ENCODE results near the gene PEX16. TPM values are rescaled to one million over a fixed set of nuclear protein-coding genes. Genes with fewer than 3 reads are reported as not detected.

PEX16 gene
- total and polyA plus RNA-seq, 9 of the 15 experiments (the other 6 are each of a cell fraction or from before 2014, with no cell fraction given): 1.5 to 43.9 (median 14.6) TPM

GRCh38 chr11:45864041-45864440, 53.6 kb downstream of the PEX16 start (continued):
- TF ChIP-seq PRMT5 (CRISPR knock-in tag; IDR thresholded peaks at IDR 0.05) (no peak), KHSRP (IDR thresholded peaks at IDR 0.05) (no peak)

GRCh38 chr11:45860764-45861510, 56.7 kb downstream of the PEX16 start:
- TF ChIP-seq PTRF (tag; IDR thresholded peaks at IDR 0.05) (no peak), SMC3 (conservative IDR thresholded peaks at IDR 0.05; ENCODE audit: insufficient read depth, low read depth, low read length) (no peak), E2F8 (IDR thresholded peaks at IDR 0.05; ENCODE audit: low read depth, partially characterized antibody) (no peak), HDAC3 (IDR thresholded peaks at IDR 0.05; ENCODE audit: borderline replicate concordance, partially characterized antibody) (no peak), HNRNPLL (IDR thresholded peaks at IDR 0.05; ENCODE audit: low read depth, low read length, poor library complexity, severe bottlenecking) (no peak), SMARCE1 (IDR thresholded peaks at IDR 0.05) (no peak), ESRRA (IDR thresholded peaks at IDR 0.05; ENCODE audit: borderline replicate concordance, low read depth) (no peak), MTA1 (IDR thresholded peaks at IDR 0.05; ENCODE audit: borderline replicate concordance) (no peak), ZNF695 (CRISPR knock-in tag; IDR thresholded peaks at IDR 0.05) (no peak), ZMIZ1 (IDR thresholded peaks at IDR 0.05; ENCODE audit: low read depth in 2 of 2, low read length in 2 of 2) (no peak)
- H3K27me3 ChIP-seq (ENCODE audit: control insufficient read depth in 2 of 2, insufficient read depth in 2 of 2, low read length in 2 of 2): no peaks in the 10 kb centered on the region
- H3K4me2 ChIP-seq (ENCODE audit: insufficient read depth, low read length): no peak overlapping the region
- no peaks in the 10 kb centered on the region for H3K9me3 ChIP-seq (replicated peaks; ENCODE audit: control insufficient read depth, insufficient read depth, low read depth, low read length)
- no peaks in the 10 kb centered on the region for H4K20me1 ChIP-seq (replicated peaks; ENCODE audit: control insufficient read depth, insufficient read depth, low read length)
- in situ Hi-C loops (cut with MboI) (no loop called here), intact Hi-C loops (cut with micrococcal nuclease) (no loop called here)
- no peak overlapping the region for H3K4me3 ChIP-seq
- DNase-seq (ENCODE audit: extremely low read depth in 1 of 4, low spot score in 3 of 4): no peak
- no peak overlapping the region for H2AFZ ChIP-seq (ENCODE audit: low read depth, low read length)
- H3K27ac ChIP-seq (ENCODE audit: extremely low read depth, low read depth, low read length): no peak overlapping the region
- peaks cover 81% of the 10 kb centered on the region for H3K36me3 ChIP-seq (ENCODE audit: control insufficient read depth, insufficient read depth, low read length)
- ChIA-PET CTCF (ENCODE audit: low intra/inter-chr PET ratio) (no interaction called here), POLR2A (interaction anchor here (0.6 to 4.5 kb wide), 5 partner anchors 10 to 630 kb away, joined by 3 to 21 read pairs (median 5); partner anchors contain the start of gene CRY2)
- no peaks in the 10 kb centered on the region for H3K9me1 ChIP-seq (ENCODE audit: control insufficient read depth, insufficient read depth, low read length)
- peaks cover 0 to 4% of the 10 kb centered on the region in 2 experiments; a peak in 1 of 5 replicates for H3K4me1 ChIP-seq (replicated peaks in 1 of 2; ENCODE audit: control insufficient read depth in 2 of 2, insufficient read depth in 2 of 2, low read length in 2 of 2)
- H3K9ac ChIP-seq (ENCODE audit: insufficient read depth in 1 of 2, low read depth in 2 of 2, low read length in 2 of 2): 0 out of 4 replicates have a peak overlapping the region, but pooled peaks of 1 of the 2 experiments have one; percentile 70
- no TSS peak for BruUV-seq (replicated peaks)
- WGBS (ENCODE audit: insufficient coverage, low coverage, missing lambda C conversion rate): 91% methylated on average over 10 of the region's 10 CpGs
- no peak for FAIRE-seq
- no peak for ATAC-seq
- H3K79me2 ChIP-seq (ENCODE audit: control insufficient read depth, insufficient read depth, low read length): no peaks in the 10 kb centered on the region

Data from K562 (cell line).